ENCODE results near the gene HPD.

The HPD gene

GRCh38 chr12:121829250-121829918 is 29.3 kb downstream of the HPD start:
- DNase-seq (ENCODE audit: extremely low read depth in 1 of 2, low read depth in 1 of 2): no peak

DNA sequence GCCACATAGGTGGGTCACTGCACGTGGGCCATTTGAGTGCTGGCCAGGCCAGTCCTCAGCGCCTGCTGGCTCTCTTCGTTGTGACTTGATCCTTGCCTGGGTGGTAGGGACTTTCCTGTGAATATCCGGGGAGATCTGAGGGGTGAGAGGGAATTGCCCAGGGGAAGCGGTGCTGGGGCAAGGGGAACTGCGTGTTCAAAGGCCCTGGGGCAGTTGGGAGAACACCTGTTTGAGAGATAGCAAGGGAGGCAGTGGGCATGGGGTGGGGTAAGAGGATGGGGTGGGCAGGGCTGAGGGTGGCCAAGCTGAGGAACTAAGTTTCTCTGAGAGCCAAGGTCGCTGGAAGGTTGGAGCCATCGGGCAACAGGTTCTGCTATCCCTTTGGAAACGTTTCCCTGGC is 29.8 kb downstream of the HPD start:
- DNase-seq (ENCODE audit: extremely low read depth in 1 of 2, low read depth in 1 of 2): no peak

- DNase-seq (ENCODE audit: extremely low read depth in 1 of 2, low read depth in 1 of 2): no peak
Measured at GRCh38 chr12:121828306-121828705, 30.4 kb downstream of the HPD start.

DNA sequence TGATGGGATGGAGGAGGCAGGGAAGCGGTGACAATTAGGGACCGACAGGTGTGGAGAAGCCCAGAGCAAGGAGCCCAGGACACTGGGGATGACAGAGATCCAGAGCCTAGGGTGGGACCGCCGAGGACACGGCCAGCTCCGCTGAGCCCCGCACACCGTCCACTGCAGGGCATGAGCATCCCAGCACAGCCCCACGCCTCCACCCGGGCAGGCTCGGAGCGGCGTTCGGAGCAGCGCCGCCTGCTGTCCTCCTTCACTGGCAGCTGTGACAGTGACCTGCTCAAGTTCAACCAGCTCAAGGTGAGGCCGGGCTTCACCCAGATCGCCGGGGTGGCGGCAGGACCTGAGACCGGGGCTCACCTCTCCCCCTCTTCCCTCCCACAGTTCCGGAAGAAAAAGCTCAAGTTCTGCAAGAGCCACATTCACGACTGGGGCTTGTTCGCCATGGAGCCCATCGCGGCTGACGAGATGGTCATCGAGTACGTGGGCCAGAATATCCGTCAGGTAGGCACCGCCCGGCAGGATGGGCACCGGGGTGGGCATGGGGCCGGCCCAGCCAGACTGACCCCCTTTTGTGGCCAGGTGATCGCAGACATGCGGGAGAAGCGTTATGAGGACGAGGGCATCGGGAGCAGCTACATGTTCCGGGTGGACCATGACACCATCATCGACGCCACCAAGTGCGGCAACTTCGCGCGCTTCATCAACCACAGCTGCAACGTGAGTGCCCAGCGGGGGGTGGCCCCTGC is 31.1 kb downstream of the HPD start:
- DNase-seq (ENCODE audit: extremely low read depth in 1 of 2, low read depth in 1 of 2): no peak

DNA sequence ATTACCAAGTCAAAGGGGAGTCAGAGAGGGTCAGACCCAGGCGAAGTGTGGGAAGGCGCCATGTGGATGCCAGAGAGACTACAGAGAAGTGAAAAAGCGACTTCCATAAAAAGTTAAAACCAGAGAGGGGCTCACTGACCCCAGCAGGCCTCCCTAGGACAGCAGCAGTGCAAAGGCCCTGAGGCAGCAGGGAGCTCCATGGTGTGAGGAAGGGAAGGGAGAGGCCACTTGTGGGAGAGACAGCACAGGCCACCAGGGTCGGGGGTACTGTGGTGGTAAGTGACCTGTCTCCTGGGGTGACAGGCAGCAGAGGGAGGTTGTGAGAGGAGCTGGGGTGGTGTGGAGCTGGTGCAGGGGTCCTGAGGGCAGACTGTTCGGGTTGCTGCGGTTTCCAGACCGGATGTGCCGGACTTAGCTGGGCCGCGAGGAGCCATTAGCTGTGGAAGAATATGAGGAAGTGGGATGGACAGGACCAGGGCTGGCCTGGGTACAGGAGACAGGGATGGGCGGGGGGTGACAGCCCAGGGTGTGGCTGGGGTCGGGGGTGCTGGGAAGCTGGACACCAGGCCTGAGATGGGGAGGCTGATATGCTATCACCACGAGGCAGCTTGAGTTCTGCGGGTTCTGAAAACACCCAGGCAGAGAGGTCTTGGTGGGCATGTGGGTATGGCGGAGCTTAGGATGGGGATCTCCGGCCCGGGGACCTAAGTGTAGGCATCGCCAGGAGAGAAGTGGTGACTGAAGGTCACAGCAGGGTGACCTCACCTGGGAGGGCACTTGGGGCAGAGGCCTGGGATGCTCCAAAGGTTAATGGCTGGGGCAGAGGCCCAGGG is 32.1 kb downstream of the HPD start:
- no peak for DNase-seq (ENCODE audit: extremely low read depth in 1 of 2, low read depth in 1 of 2)

DNA sequence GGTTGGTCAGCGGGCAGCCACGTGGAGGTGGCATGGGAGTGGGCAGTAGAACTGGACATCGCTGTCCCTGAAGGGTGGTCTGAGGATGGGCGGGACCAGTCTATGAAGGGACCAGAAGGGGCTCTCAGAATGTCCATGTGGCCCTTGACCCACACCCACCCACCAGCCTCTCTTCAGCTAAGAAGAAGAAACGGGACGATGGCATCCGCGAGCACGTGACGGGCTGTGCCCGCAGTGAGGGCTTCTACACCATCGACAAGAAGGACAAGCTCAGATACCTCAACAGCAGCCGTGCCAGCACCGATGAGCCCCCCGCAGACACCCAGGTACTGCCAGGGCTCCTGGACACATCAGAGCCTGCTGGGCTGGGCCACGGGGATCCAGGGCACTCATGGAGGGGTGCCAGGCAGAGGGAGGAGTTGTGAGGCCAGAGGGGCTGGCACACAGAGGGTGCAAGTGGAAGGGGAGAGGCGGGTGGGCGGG is 33.6 kb downstream of the HPD start:
- no peak for DNase-seq (ENCODE audit: extremely low read depth in 1 of 2, low read depth in 1 of 2)

DNA sequence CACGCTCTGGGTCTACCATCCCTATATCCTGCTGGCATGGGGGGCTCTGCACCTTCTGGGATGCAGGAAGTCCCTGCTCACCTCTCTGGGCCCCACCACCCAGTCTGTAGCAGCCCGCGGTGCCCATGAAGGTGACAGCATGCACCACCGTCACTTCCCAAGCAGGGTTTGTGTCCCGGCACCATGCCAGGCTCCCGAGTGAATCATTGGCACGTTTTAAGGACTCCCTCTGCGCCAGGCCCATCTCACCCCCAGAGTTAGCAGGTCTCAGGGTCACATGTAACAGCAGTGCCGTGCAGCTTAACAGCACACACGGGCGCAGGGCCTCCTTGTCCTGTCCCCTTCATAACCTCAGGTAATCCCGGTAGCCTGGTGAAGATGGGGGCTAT is 34.9 kb downstream of the HPD start:
- DNase-seq (ENCODE audit: extremely low read depth in 1 of 2, low read depth in 1 of 2): no peak

GRCh38 chr12:121823101-121823726 is 35.4 kb downstream of the HPD start:
- no peak for DNase-seq (ENCODE audit: extremely low read depth in 1 of 2, low read depth in 1 of 2)

DNA sequence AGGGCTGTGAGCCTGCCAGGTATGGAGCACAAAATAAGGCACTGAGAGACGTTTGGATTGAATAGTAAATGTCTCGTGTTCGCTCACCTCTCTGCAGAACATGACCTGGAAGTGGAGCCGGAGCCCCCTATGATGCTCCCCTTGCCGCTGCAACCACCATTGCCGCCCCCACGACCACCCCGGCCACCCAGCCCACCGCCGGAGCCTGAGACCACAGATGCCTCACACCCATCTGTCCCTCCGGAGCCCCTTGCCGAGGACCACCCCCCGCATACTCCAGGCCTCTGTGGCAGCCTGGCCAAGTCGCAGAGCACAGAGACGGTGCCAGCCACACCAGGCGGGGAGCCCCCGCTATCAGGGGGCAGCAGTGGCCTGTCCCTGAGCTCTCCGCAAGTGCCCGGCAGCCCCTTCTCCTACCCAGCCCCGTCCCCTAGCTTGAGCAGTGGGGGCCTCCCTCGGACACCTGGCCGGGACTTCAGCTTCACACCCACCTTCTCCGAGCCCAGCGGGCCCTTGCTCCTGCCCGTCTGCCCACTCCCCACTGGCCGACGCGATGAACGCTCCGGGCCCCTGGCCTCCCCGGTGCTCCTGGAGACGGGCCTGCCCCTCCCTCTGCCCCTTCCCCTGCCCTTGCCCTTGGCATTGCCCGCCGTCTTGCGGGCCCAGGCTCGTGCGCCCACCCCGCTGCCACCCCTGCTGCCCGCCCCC is 36.1 kb downstream of the HPD start:
- DNase-seq (ENCODE audit: extremely low read depth in 1 of 2, low read depth in 1 of 2): no peak

DNA sequence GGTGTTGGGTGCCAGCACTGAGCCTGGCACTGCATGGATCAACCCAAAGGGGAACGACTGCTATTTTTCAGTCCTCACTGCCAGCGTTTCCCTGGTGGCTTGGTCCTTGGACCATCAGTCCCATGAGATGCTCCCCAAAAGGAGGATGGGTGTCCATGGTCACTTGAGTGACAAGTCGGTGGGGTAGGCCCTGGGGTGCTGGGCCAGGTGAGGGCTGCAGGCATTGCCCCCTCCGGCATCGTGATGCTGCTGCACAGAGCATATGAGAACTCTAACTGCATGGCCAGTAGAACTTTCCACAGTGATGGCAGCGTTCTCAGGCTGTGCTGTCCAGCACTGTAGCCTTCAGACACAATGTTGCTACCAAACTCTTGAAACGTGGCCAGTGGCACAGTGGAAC is 38.6 kb downstream of the HPD start:
- no peak for DNase-seq (ENCODE audit: extremely low read depth in 1 of 2, low read depth in 1 of 2)

DNA sequence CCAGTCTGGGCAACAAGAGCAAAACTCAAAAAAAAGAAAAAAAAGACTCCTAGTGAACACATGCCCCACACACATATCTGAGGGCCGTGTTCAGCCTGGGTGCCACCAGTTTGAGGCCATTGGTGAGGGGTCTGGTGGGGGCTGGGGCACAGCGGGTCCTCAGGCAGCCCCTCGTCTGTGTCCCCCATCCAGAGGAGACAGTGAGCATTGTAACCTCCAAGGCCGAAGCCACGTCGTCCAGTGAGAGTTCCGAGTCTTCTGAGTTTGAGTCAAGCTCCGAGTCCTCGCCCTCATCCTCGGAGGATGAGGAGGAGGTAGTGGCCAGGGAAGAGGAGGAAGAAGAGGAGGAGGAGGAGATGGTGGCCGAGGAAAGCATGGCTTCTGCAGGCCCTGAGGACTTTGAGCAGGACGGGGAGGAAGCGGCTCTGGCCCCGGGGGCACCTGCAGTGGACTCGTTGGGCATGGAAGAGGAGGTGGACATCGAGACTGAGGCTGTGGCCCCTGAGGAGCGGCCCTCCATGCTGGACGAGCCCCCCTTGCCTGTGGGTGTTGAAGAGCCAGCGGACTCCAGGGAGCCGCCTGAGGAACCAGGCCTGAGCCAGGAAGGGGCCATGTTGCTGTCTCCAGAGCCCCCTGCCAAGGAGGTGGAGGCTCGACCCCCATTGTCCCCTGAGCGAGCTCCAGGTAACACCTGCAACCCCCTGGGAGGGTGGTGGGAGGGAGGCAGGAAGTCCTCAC is 39.3 kb downstream of the HPD start:
- no peak for DNase-seq (ENCODE audit: extremely low read depth in 1 of 2, low read depth in 1 of 2)

- DNase-seq (ENCODE audit: extremely low read depth in 1 of 2, low read depth in 1 of 2): no peak
Measured at GRCh38 chr12:121817648-121818043, 41.0 kb downstream of the HPD start.

GRCh38 chr12:121816925-121817647 is 41.6 kb downstream of the HPD start:
- no peak for DNase-seq (ENCODE audit: extremely low read depth in 1 of 2, low read depth in 1 of 2)

DNA sequence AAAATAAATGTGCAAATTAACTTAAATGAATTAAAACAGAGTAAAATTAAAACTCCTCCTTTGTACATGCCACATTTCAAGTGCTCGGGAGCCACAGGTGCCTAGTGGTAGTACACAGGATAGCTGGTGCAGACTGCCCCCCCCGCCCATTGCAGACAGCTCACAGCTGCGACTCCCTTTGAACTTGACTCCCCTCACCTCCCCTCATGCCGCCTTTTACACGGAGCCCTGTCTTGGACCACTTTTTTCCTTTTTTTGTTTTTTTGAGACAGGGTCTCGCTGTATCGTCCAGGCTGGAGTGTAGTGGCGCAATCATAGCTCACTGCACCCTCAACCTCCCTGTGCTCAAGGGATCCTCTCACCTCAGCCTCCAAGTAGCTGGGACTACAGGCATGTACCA is 43.4 kb downstream of the HPD start:
- no peak for DNase-seq (ENCODE audit: extremely low read depth in 1 of 2, low read depth in 1 of 2)

GRCh38 chr12:121814429-121815119 is 44.1 kb downstream of the HPD start:
- DNase-seq (ENCODE audit: extremely low read depth in 1 of 2, low read depth in 1 of 2): no peak

DNA sequence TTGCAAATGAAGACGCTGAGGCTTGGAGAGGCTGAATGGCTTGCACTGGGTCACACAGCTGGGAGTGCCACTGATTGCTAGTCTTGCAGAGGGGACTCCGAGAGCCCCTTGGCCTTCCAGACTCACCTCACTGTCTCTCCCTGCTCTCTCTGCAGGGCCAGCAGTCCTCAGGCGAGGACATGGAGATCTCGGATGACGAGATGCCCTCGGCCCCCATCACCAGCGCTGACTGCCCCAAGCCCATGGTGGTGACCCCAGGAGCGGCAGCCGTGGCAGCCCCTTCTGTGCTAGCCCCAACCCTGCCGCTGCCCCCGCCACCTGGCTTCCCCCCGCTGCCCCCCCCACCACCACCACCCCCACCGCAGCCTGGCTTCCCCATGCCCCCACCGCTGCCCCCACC is 44.7 kb downstream of the HPD start:
- DNase-seq (ENCODE audit: extremely low read depth in 1 of 2, low read depth in 1 of 2): no peak

- DNase-seq (ENCODE audit: extremely low read depth in 1 of 2, low read depth in 1 of 2): no peak
Measured at GRCh38 chr12:121812921-121813896, 45.5 kb downstream of the HPD start.
